ENCODE data around the gene TOM1. TPM values are rescaled to one million over a fixed set of nuclear protein-coding genes. Genes with fewer than 3 reads are reported as not detected.

The TOM1 gene
- total RNA-seq, 1 experiment from 2014 or later = 28.2 TPM

DNA sequence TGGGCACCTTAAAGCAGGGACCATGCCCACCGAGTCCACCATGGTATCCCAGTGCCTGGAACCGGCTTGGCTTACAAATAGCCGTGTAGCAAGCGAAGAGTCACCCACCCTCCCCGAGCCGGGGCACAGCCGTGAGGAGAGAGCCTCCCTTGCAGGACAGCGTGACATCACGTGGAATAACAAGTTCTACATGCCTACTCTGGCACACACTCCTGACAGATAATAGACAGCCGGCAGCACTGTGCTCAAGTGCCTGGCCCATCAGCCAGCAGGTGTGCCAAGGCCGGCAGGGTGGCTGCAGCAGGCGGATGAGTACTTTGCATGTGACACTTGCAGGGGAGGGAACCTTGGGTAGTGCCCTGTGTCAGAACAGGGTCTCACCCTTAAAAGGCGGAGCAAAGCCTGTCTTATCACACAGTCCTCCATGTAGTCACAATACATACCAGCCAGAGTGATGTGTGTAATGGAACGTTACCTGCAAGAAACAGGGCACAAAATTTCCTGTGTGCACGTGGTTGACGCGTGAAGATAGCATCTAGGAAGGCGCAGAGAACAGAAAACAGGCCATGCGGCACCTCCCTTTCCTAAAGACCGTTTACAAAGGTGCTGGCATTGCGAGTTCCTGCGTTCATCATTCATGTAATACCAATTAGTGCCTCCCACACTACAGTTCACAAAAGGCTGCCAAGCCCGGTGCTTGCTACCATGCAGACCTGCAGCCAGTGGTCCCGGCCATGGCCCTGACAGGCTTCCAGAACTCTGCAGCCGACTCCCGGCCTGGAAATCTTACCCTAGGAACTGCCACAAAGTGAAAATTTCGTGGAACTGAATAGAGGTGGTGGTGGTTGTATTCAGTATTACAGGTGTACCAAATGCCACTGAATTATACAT is 16.4 kb downstream of the TOM1 start:
- no TSS peak for BruUV-seq (replicated peaks)

DNA sequence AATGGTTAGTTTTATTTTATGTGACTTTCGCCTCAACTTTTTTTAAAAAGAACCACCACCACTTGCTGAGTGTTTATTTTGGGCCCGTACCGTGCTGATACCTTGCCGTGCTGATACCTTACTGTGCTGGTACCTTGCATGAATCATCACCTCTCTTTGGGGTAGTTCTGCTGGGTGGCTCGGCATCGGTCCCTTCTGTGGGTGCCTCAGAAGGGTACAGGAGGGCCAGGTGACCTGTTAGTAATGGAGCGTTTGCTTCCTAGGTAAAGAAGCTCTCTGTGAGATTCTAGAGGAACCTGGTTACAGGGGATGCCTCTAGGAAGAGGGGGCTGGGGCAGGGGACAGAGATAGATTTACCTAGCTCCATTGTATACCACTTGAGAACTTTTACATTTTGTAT is 17.1 kb downstream of the TOM1 start:
- no peak overlapping the region for H3K27ac Mint-ChIP-seq (ENCODE audit: low read depth, unreplicated experiment)
- H3K4me3 Mint-ChIP-seq (ENCODE audit: unreplicated experiment) = no peak overlapping the region
- CTCF ChIA-PET = no interaction called here
- no TSS peak for BruUV-seq (replicated peaks)
- POLR2A ChIA-PET = no interaction called here
- intact Hi-C loops (cut with micrococcal nuclease) = no loop called here
- peaks cover 27% of the 10 kb centered on the region for H3K4me1 Mint-ChIP-seq (ENCODE audit: insufficient read depth, unreplicated experiment)
- DNase-seq (ENCODE audit: unreplicated experiment) = no peak
- no peaks in the 10 kb centered on the region for H3K27me3 Mint-ChIP-seq (ENCODE audit: insufficient read depth, unreplicated experiment)
- H3K9me3 Mint-ChIP-seq (ENCODE audit: unreplicated experiment) = no peaks in the 10 kb centered on the region
- peaks cover 39% of the 10 kb centered on the region for H3K36me3 Mint-ChIP-seq (ENCODE audit: insufficient read depth, unreplicated experiment)
- TF ChIP-seq, protein P1, sequence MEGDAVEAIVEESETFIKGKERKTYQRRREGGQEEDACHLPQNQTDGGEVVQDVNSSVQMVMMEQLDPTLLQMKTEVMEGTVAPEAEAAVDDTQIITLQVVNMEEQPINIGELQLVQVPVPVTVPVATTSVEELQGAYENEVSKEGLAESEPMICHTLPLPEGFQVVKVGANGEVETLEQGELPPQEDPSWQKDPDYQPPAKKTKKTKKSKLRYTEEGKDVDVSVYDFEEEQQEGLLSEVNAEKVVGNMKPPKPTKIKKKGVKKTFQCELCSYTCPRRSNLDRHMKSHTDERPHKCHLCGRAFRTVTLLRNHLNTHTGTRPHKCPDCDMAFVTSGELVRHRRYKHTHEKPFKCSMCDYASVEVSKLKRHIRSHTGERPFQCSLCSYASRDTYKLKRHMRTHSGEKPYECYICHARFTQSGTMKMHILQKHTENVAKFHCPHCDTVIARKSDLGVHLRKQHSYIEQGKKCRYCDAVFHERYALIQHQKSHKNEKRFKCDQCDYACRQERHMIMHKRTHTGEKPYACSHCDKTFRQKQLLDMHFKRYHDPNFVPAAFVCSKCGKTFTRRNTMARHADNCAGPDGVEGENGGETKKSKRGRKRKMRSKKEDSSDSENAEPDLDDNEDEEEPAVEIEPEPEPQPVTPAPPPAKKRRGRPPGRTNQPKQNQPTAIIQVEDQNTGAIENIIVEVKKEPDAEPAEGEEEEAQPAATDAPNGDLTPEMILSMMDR (IDR thresholded peaks at IDR 0.05; ENCODE audit: unreplicated experiment) = no peak

More for the DNA sequence above, 16.4 kb downstream of the TOM1 start:
- no peak overlapping the region for H3K4me3 Mint-ChIP-seq (ENCODE audit: unreplicated experiment)
- CTCF ChIA-PET = no interaction called here
- H3K9me3 Mint-ChIP-seq (ENCODE audit: unreplicated experiment) = no peaks in the 10 kb centered on the region
- intact Hi-C loops (cut with micrococcal nuclease) = no loop called here
- no peak for DNase-seq (ENCODE audit: unreplicated experiment)
- TF ChIP-seq, protein P1 (IDR thresholded peaks at IDR 0.05; ENCODE audit: unreplicated experiment) = no peak
- no peak overlapping the region for H3K27ac Mint-ChIP-seq (ENCODE audit: low read depth, unreplicated experiment)
- H3K27me3 Mint-ChIP-seq (ENCODE audit: insufficient read depth, unreplicated experiment) = no peaks in the 10 kb centered on the region
- H3K4me1 Mint-ChIP-seq (ENCODE audit: insufficient read depth, unreplicated experiment) = peaks cover 27% of the 10 kb centered on the region
- peaks cover 34% of the 10 kb centered on the region for H3K36me3 Mint-ChIP-seq (ENCODE audit: insufficient read depth, unreplicated experiment)
- POLR2A ChIA-PET = no interaction called here

DNA sequence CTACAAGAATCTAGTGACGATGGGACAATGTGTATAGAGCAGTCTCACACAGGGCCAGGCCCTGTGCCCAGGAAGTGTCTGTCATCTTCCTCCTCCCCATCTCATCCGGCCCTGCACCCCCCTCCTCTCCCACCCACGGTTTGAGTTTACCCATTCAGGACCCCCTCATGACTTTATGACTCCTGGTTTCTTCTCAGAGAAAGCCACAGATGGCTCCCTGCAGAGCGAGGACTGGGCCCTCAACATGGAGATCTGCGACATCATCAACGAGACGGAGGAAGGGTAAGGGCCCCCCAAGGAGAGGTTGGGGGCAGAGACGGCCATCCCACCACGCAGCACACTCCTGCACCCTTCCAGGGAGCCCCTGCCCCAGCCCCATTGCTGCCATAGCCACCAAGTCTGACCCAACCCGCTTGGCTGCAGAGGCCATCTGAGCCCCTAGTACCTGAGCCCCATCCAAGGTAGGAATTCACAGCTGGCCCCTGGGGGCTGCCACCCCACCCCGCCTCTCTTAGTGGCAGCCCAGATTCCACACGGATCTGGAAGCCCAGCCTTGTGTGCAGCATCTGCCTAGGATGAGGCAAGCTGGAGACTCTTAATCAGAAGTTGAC is 18.1 kb downstream of the TOM1 start:
- H3K27me3 Mint-ChIP-seq (ENCODE audit: insufficient read depth, unreplicated experiment) = no peaks in the 10 kb centered on the region
- POLR2A ChIA-PET = no interaction called here
- no peak overlapping the region for H3K4me3 Mint-ChIP-seq (ENCODE audit: unreplicated experiment)
- no TSS peak for BruUV-seq (replicated peaks)
- CTCF ChIA-PET = no interaction called here
- H3K27ac Mint-ChIP-seq (ENCODE audit: low read depth, unreplicated experiment) = no peak overlapping the region
- no peak for DNase-seq (ENCODE audit: unreplicated experiment)
- peaks cover 41% of the 10 kb centered on the region for H3K36me3 Mint-ChIP-seq (ENCODE audit: insufficient read depth, unreplicated experiment)
- TF ChIP-seq, protein P1 (IDR thresholded peaks at IDR 0.05; ENCODE audit: unreplicated experiment) = no peak
- intact Hi-C loops (cut with micrococcal nuclease) = no loop called here
- peaks cover 20% of the 10 kb centered on the region for H3K4me1 Mint-ChIP-seq (ENCODE audit: insufficient read depth, unreplicated experiment)
- no peaks in the 10 kb centered on the region for H3K9me3 Mint-ChIP-seq (ENCODE audit: unreplicated experiment)

DNA sequence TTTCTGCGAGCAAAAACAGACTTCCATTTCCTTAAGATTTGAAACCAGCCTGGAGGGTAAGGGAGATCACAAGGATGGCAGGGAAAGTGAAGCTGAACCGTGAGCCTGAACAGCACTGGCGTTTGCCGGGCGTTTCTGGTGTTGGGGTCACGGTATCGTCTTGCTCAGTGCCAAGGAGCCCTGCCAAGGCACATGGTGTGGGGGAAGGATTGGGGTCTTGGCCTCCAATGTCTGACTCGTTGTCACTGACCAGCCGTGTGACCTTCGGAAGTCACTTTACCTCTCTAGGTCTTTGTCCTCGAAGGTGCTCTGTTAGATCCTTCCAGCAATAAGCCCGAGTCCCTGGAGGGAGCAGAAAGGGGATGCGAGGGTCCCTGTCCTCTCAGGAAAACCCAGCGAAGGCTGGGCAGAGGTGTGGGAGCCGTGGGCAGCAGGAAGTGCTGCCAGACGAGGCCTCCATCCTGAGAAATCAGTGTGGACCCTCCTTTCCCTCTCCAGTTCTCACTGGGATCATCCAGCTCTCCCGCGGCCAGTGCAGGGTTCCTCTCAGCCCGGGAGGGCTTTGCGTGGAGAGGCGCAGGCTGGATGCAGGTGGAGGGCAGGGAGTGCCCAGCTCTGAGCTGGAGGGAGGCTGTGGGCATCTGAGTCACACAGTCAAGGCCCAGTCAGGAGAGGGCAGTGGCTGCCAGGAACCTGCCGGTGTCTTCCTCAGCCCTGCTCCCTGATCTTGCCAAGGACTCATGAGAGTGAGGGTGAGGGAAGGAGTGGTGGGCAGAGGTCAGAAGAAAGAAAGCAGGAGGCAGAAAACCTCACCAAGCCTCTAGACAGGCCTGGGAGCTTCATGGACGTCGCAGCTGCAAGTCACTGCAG is 18.9 kb downstream of the TOM1 start:
- H3K4me3 Mint-ChIP-seq (ENCODE audit: unreplicated experiment) = no peak overlapping the region
- no peaks in the 10 kb centered on the region for H3K27me3 Mint-ChIP-seq (ENCODE audit: insufficient read depth, unreplicated experiment)
- TF ChIP-seq, protein P1 (IDR thresholded peaks at IDR 0.05; ENCODE audit: unreplicated experiment) = no peak
- intact Hi-C loops (cut with micrococcal nuclease) = no loop called here
- ChIA-PET CTCF (no interaction called here), POLR2A (no interaction called here)
- H3K9me3 Mint-ChIP-seq (ENCODE audit: unreplicated experiment) = no peaks in the 10 kb centered on the region
- no TSS peak for BruUV-seq (replicated peaks)
- no peak overlapping the region for H3K27ac Mint-ChIP-seq (ENCODE audit: low read depth, unreplicated experiment)
- H3K4me1 Mint-ChIP-seq (ENCODE audit: insufficient read depth, unreplicated experiment) = peaks cover 12% of the 10 kb centered on the region
- peaks cover 46% of the 10 kb centered on the region for H3K36me3 Mint-ChIP-seq (ENCODE audit: insufficient read depth, unreplicated experiment)
- no peak for DNase-seq (ENCODE audit: unreplicated experiment)

Measured in MCF 10A (cell line).